ENCODE measurements around the gene MAP2K1.
"Not testable (repeated sequence)": the region's sequence is repeated elsewhere in the genome, so short reads cannot be mapped to it uniquely, and the experiment has no call there.

The MAP2K1 gene

GRCh38 chr15:66486887-66487286, 100.2 kb downstream of the MAP2K1 start:
- Mint-ChIP-seq H3K4me3 (no peak overlapping the region), H3K4me1 (ENCODE audit: low read depth) (peaks cover 2% of the 10 kb centered on the region), H3K27me3 (ENCODE audit: low read depth) (no peaks in the 10 kb centered on the region), H3K27ac (no peak overlapping the region), H3K36me3 (ENCODE audit: low read depth) (peaks cover 43% of the 10 kb centered on the region), H3K9me3 (no peaks in the 10 kb centered on the region)

GRCh38 chr15:66488525-66488924, 101.8 kb downstream of the MAP2K1 start:
- no peaks in the 10 kb centered on the region for H3K27me3 Mint-ChIP-seq (ENCODE audit: low read depth)
- H3K4me3 Mint-ChIP-seq: no peak overlapping the region
- no peaks in the 10 kb centered on the region for H3K9me3 Mint-ChIP-seq
- peaks cover 7% of the 10 kb centered on the region for H3K4me1 Mint-ChIP-seq (ENCODE audit: low read depth)
- no peak overlapping the region for H3K27ac Mint-ChIP-seq
- H3K36me3 Mint-ChIP-seq (ENCODE audit: low read depth): peaks cover 38% of the 10 kb centered on the region

- H3K27me3 Mint-ChIP-seq (ENCODE audit: low read depth): no peaks in the 10 kb centered on the region
- H3K36me3 Mint-ChIP-seq (ENCODE audit: low read depth): peaks cover 40% of the 10 kb centered on the region
- H3K27ac Mint-ChIP-seq: no peak overlapping the region
- no peaks in the 10 kb centered on the region for H3K9me3 Mint-ChIP-seq
- H3K4me3 Mint-ChIP-seq: no peak overlapping the region
- H3K4me1 Mint-ChIP-seq (ENCODE audit: low read depth): peaks cover 7% of the 10 kb centered on the region
Observed at GRCh38 chr15:66489179-66489791, 102.6 kb downstream of the MAP2K1 start.

- H3K36me3 Mint-ChIP-seq (ENCODE audit: low read depth): peaks cover 43% of the 10 kb centered on the region
- H3K4me1 Mint-ChIP-seq (ENCODE audit: low read depth): peaks cover 19% of the 10 kb centered on the region
- no peaks in the 10 kb centered on the region for H3K9me3 Mint-ChIP-seq
- H3K27me3 Mint-ChIP-seq (ENCODE audit: low read depth): no peaks in the 10 kb centered on the region
- H3K4me3 Mint-ChIP-seq: no peak overlapping the region
- no peak overlapping the region for H3K27ac Mint-ChIP-seq
Observed at GRCh38 chr15:66491846-66492245, 105.1 kb downstream of the MAP2K1 start.

- Mint-ChIP-seq H3K27ac (no peak overlapping the region), H3K27me3 (ENCODE audit: low read depth) (no peaks in the 10 kb centered on the region), H3K4me3 (no peak overlapping the region)
Observed at GRCh38 chr15:66494262-66494661, 107.5 kb downstream of the MAP2K1 start.

GRCh38 chr15:66496951-66497501, 110.3 kb downstream of the MAP2K1 start:
- peak overlapping the region; percentile 98 for H3K27ac Mint-ChIP-seq
- peak overlapping the region; percentile 96 for H3K4me3 Mint-ChIP-seq
- H3K27me3 Mint-ChIP-seq (ENCODE audit: low read depth): no peaks in the 10 kb centered on the region
- peaks cover 34% of the 10 kb centered on the region for H3K4me1 Mint-ChIP-seq (ENCODE audit: low read depth)
- no peaks in the 10 kb centered on the region for H3K9me3 Mint-ChIP-seq
- peaks cover 64% of the 10 kb centered on the region for H3K36me3 Mint-ChIP-seq (ENCODE audit: low read depth)

More at GRCh38 chr15:66494262-66494661, 107.5 kb downstream of the MAP2K1 start:
- Mint-ChIP-seq H3K36me3 (ENCODE audit: low read depth) (peaks cover 54% of the 10 kb centered on the region), H3K4me1 (ENCODE audit: low read depth) (peaks cover 30% of the 10 kb centered on the region), H3K9me3 (no peaks in the 10 kb centered on the region)

GRCh38 chr15:66497502-66498455, 111.1 kb downstream of the MAP2K1 start, which contains the start of gene SNAPC5:
Gene SNAPC5 (minus strand): TSS chr15:66497762. CDS start chr15:66497731, 31 bp downstream.
- Mint-ChIP-seq H3K4me1 (ENCODE audit: low read depth) (peaks cover 39% of the 10 kb centered on the region), H3K36me3 (ENCODE audit: low read depth) (peaks cover 67% of the 10 kb centered on the region), H3K27me3 (ENCODE audit: low read depth) (no peaks in the 10 kb centered on the region), H3K27ac (peak within 1 kb of the TSS; percentile 98), H3K4me3 (peak within 1 kb of the TSS; percentile 96), H3K9me3 (no peaks in the 10 kb centered on the region)

- no peak overlapping the region for H3K4me3 Mint-ChIP-seq
- H3K4me1 Mint-ChIP-seq (ENCODE audit: low read depth): peaks cover 37% of the 10 kb centered on the region
- no peaks in the 10 kb centered on the region for H3K27me3 Mint-ChIP-seq (ENCODE audit: low read depth)
- peaks cover 67% of the 10 kb centered on the region for H3K36me3 Mint-ChIP-seq (ENCODE audit: low read depth)
- no peaks in the 10 kb centered on the region for H3K9me3 Mint-ChIP-seq
- H3K27ac Mint-ChIP-seq: peak overlapping the region; percentile 75
Observed at GRCh38 chr15:66498501-66499386, 112.0 kb downstream of the MAP2K1 start.

- H3K36me3 Mint-ChIP-seq (ENCODE audit: low read depth): peaks cover 64% of the 10 kb centered on the region
Observed at GRCh38 chr15:66500346-66500745, 113.6 kb downstream of the MAP2K1 start.

GRCh38 chr15:66502491-66502890, 115.8 kb downstream of the MAP2K1 start:
- H3K4me1 Mint-ChIP-seq (ENCODE audit: low read depth): peaks cover 39% of the 10 kb centered on the region
- H3K36me3 Mint-ChIP-seq (ENCODE audit: low read depth): peaks cover 61% of the 10 kb centered on the region
- H3K9me3 Mint-ChIP-seq: no peaks in the 10 kb centered on the region
- H3K4me3 Mint-ChIP-seq: peak overlapping the region; percentile 100
- peak overlapping the region; percentile 99 for H3K27ac Mint-ChIP-seq
- H3K27me3 Mint-ChIP-seq (ENCODE audit: low read depth): no peaks in the 10 kb centered on the region

More at GRCh38 chr15:66500346-66500745, 113.6 kb downstream of the MAP2K1 start:
- H3K27me3 Mint-ChIP-seq (ENCODE audit: low read depth); H3K4me3 Mint-ChIP-seq; H3K9me3 Mint-ChIP-seq: not testable (repeated sequence)
- H3K4me1 Mint-ChIP-seq (ENCODE audit: low read depth): peaks cover 36% of the 10 kb centered on the region
- H3K27ac Mint-ChIP-seq: peak overlapping the region; percentile 3

- peaks cover 56% of the 10 kb centered on the region for H3K36me3 Mint-ChIP-seq (ENCODE audit: low read depth)
Observed at GRCh38 chr15:66503041-66503648, 116.4 kb downstream of the MAP2K1 start.

GRCh38 chr15:66503780-66504562, 117.3 kb downstream of the MAP2K1 start:
- peaks cover 52% of the 10 kb centered on the region for H3K36me3 Mint-ChIP-seq (ENCODE audit: low read depth)
- peaks cover 40% of the 10 kb centered on the region for H3K4me1 Mint-ChIP-seq (ENCODE audit: low read depth)
- H3K9me3 Mint-ChIP-seq: no peaks in the 10 kb centered on the region
- H3K4me3 Mint-ChIP-seq: peak overlapping the region; percentile 100
- peak overlapping the region; percentile 99 for H3K27ac Mint-ChIP-seq
- no peaks in the 10 kb centered on the region for H3K27me3 Mint-ChIP-seq (ENCODE audit: low read depth)

More at GRCh38 chr15:66503041-66503648, 116.4 kb downstream of the MAP2K1 start:
- H3K27me3 Mint-ChIP-seq (ENCODE audit: low read depth); H3K9me3 Mint-ChIP-seq: not testable (repeated sequence)
- peaks cover 38% of the 10 kb centered on the region for H3K4me1 Mint-ChIP-seq (ENCODE audit: low read depth)
- H3K4me3 Mint-ChIP-seq: peak overlapping the region; percentile 100
- H3K27ac Mint-ChIP-seq: peak overlapping the region; percentile 99
